Endometrial microvascular endothelial cells (primary cell): ENCODE data around the gene CACFD1. TPM values are rescaled to one million over a fixed set of nuclear protein-coding genes. Genes with fewer than 3 reads are reported as not detected.

Source experiments
- in situ Hi-C: cut with HindIII; loops from 2 replicates; pipeline ENCODE4 v1.10.0; 2017; ENCODE audit warnings: low sequenced_read_pairs, low pct_unique_long_range_greater_than_20kb; ENCODE audit errors: inconsistent ontology term
- total RNA-seq: library from RNA; depleted of rRNA; stranded (reverse); fragments of >200 nt; gene quantifications from one replicate; pipeline ENCODE4 v1.2.3, GENCODE V29; 2015; ENCODE audit errors: inconsistent ontology term

The CACFD1 gene
- total RNA-seq, 1 donor from 2014 or later: 2.8 TPM

GRCh38 chr9:133509179-133510083 lies 49.7 kb downstream of the CACFD1 start:
- in situ Hi-C loops: no loop called here

GRCh38 chr9:133510926-133511505 lies 51.2 kb downstream of the CACFD1 start:
- in situ Hi-C loops: no loop called here

- in situ Hi-C loops: no loop called here
Observed at GRCh38 chr9:133511607-133512006, 51.8 kb downstream of the CACFD1 start.

- in situ Hi-C loops: no loop called here
Observed at GRCh38 chr9:133512253-133513213, 52.8 kb downstream of the CACFD1 start.

- in situ Hi-C loops: no loop called here
Observed at GRCh38 chr9:133513214-133514100, 53.7 kb downstream of the CACFD1 start.

DNA sequence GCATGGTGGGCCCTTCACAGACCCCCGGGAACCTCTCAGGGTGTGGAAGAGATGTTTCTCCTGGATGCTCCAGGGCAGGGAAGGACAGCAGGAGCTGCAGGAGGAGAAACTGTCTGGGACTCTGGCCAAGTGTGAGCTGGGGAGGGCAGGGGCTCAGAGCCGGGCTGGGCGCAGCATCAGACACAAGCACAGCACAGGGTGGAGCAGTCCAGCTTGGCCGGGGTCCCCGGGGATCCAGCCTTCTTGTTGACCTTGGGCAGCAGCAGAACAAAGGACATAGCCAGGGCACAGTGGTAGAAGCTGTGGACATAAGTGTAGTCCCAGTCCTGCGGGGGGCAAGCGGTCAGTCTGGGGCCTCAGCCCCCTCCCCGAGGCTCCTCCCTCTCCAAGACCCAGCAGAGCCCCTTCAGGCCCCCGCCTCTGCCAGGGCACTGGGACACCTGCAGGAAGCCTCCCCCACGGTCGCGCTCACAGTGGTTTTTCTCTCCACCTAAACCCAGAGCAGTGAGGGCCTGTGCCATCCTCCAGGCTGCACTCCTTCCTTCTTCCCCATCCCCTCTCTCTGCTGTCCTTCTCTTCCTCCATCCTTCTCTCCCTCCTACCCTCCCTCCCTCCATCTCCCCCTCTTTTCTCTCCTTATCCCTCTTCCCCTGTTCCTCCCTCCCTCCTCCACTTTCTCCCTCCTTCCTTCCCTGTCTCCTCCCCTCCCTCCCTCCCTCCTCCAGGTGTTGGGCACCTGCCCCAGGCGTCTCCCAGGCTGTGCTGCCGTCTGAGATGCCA lies 54.9 kb downstream of the CACFD1 start:
- in situ Hi-C loops: no loop called here

GRCh38 chr9:133515240-133515610 lies 55.4 kb downstream of the CACFD1 start:
- in situ Hi-C loops: no loop called here

DNA sequence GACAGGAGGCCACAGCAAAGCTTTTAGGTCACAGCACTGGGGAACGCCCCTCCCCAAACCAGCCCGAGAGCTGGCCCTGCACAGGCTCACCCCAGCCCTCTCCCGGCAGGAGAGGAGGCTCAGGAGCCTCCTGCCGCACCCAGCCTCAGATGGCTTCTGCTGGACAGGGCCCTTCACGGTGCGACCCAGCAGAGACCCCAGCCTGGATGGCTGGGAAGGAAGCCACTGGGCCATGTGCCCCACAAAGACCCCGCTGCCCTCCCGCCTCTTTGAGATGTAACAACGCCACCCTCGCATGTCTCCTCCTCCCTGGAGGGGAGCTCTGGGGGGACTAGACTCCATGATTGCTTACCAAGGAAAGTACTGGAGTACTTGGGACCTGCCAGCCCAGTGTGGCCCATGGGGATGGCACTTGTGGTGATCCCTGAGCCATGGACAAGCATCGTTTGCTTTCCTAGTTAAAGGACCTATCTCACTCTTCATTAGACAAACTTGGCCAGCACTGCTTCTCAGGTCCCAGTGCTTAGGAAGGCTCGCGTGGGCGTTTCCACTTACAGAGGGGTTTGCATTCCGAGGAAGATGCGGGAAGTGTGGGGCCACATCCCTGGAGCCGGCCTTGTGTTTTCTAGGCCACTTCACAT lies 56.0 kb downstream of the CACFD1 start:
- in situ Hi-C loops: no loop called here

- in situ Hi-C loops: no loop called here
Observed at GRCh38 chr9:133516256-133516960, 56.6 kb downstream of the CACFD1 start.

DNA sequence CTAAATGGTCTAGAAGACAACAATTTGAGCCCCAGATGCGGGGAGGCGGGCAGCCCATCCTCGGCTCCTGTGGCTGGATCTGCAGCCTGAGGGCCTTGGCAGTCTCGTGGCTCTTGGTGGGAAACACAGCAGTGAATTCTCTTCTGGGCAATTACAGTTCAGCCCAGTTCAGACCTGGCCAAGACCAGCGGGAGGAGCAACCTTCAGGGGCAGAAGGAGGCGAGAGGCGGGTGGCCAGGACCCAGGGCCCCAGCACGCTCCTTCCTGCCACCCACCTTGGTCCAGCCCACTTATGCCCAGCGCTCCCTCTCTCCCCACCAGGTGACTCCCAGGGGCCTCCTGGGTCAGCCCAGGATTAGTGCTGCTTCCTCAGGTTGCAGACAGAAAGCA lies 57.2 kb downstream of the CACFD1 start:
- in situ Hi-C loops: no loop called here

- in situ Hi-C loops: no loop called here
Observed at GRCh38 chr9:133517711-133518110, 57.9 kb downstream of the CACFD1 start.

DNA sequence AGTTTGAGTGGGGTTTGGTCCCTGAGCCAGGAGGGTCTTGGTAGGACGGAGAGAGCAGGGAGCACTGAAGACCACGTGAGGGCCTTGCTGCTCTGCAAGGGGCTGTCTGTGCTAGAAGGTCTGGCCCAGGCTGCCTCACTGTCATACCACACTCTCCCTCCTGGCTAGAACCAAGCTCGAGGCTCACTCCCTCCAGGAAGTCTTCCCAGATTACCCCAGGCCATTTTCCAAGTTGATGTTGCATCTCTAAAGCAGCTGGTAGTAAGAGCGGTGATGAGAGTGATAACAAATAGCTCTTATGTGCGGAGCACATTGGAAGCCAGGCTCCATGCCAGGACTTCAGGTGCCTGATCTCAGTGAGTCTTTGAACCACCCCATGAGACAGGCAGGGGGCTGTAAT lies 58.4 kb downstream of the CACFD1 start:
- in situ Hi-C loops: no loop called here

- in situ Hi-C loops: no loop called here
Observed at GRCh38 chr9:133518706-133519449, 59.1 kb downstream of the CACFD1 start.

DNA sequence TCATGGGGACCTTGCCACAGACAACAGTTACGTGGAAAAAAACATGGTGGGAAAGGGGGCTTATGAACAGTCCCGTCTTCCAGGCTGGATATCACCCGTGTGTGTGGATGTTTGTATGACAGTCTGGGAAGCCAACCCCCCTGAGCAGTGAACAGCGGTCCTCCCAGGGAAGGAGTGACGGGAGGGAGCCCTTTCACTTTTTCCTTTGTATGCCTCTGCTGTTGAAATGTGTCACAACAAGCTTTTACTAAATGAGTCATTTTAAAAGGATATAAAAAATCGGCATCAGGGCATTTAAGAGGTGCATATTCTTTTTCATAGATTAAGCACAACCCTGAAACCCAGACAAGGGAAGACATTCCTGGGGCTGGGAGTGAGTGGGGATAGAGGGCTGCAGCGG lies 59.9 kb downstream of the CACFD1 start:
- in situ Hi-C loops: no loop called here

- in situ Hi-C loops: no loop called here
Observed at GRCh38 chr9:133520121-133520835, 60.5 kb downstream of the CACFD1 start.
